PC-3 (cell line): Measurements from ENCODE around the gene MAP3K3. TPM values are rescaled to one million over a fixed set of nuclear protein-coding genes. Genes with fewer than 3 reads are reported as not detected.

Experiments
- ATAC-seq: fragments of 200-7000 bp; cut with Tn5 transposase; 2 replicates; pipeline ENCODE4 v1.9.1; 2020; ENCODE audit warnings: mild to moderate bottlenecking, moderate library complexity
- BruUV-seq: library from RNA; stranded (reverse); fragments of 400-500 nt; replicated peaks from 2 replicates; lab custom pipeline; 2021; lab: Mats Ljungman, UMichigan
- CTCF ChIA-PET: fragments of 300-600 bp; sonication (Branson Sonifier 250); formaldehyde crosslinking; loops from one replicate; lab custom pipeline; 2022; ENCODE audit warnings: antibody characterized with exemption; lab: Charles Lee
- POLR2A ChIA-PET: fragments of 300-600 bp; sonication (Branson Sonifier 250); formaldehyde crosslinking; loops from one replicate; lab custom pipeline; 2022; ENCODE audit warnings: antibody characterized with exemption; ENCODE audit not compliant: unreplicated experiment; lab: Charles Lee
- DNase-seq: peaks from one replicate; pipeline ENCODE4 v3.0.0-alpha.2; 2015
- H2AFZ ChIP-seq: fragments of 300-600 bp; sonication (generic); 2 replicates; pipeline ENCODE4 v1.6.0; 2016; ENCODE audit warnings: antibody characterized with exemption, low read length
- H3F3A ChIP-seq: fragments of 300-600 bp; sonication (generic); one replicate; pipeline ENCODE4 v1.6.0; 2017; ENCODE audit warnings: antibody characterized with exemption, low read length, control low read depth, mild to moderate bottlenecking; ENCODE audit not compliant: unreplicated experiment
- H3K27ac ChIP-seq: fragments of 300-600 bp; sonication (generic); 2 replicates; pipeline ENCODE4 v1.5.1; 2016; ENCODE audit warnings: mild to moderate bottlenecking, low read length
- H3K27me3 ChIP-seq: fragments of 300-600 bp; sonication (generic); 2 replicates; pipeline ENCODE4 v1.6.1; 2016; ENCODE audit warnings: low read length, mixed read lengths
- H3K36me3 ChIP-seq: fragments of 300-600 bp; sonication (generic); 2 replicates; pipeline ENCODE4 v1.6.1; 2016; ENCODE audit warnings: low read depth, mixed run types, low read length, mixed read lengths
- H3K4me1 ChIP-seq: fragments of 300-600 bp; sonication (generic); 2 replicates; pipeline ENCODE4 v1.5.1; 2016; ENCODE audit warnings: low read length; ENCODE audit not compliant: insufficient read depth
- H3K4me2 ChIP-seq: fragments of 300-600 bp; sonication (generic); 2 replicates; pipeline ENCODE4 v1.6.0; 2016; ENCODE audit warnings: low read length
- H3K4me3 ChIP-seq: fragments of 300-600 bp; sonication (generic); 2 replicates; pipeline ENCODE4 v1.5.1; 2016; ENCODE audit warnings: mild to moderate bottlenecking, low read length, mixed read lengths
- H3K79me2 ChIP-seq: fragments of 300-600 bp; sonication (generic); 2 replicates; pipeline ENCODE4 v1.6.1; 2017; ENCODE audit warnings: low read length, mixed read lengths
- H3K9ac ChIP-seq: fragments of 300-600 bp; sonication (generic); 2 replicates; pipeline ENCODE4 v1.6.0; 2016; ENCODE audit warnings: mild to moderate bottlenecking, low read length
- H3K9me2 ChIP-seq: fragments of 300-600 bp; sonication (generic); replicated peaks from 2 replicates; pipeline ENCODE4 v1.6.1; 2016; ENCODE audit warnings: mixed run types, low read length, mixed read lengths
- H3K9me3 ChIP-seq: fragments of 300-600 bp; sonication (generic); 2 replicates; pipeline ENCODE4 v1.6.1; 2016; ENCODE audit warnings: low read length, mixed read lengths
- H4K20me1 ChIP-seq: fragments of 300-600 bp; sonication (generic); 2 replicates; pipeline ENCODE4 v1.6.1; 2016; ENCODE audit warnings: low read length, mixed read lengths
- EZH2 ChIP-seq: fragments of 300-600 bp; sonication (generic); IDR thresholded peaks from one replicate; pipeline ENCODE4 v1.6.1; 2017; ENCODE audit warnings: antibody characterized with exemption, mild to moderate bottlenecking, low read length; ENCODE audit not compliant: unreplicated experiment
- EZH2phosphoT487 ChIP-seq: fragments of 300-600 bp; sonication (generic); IDR thresholded peaks from 2 replicates; pipeline ENCODE4 v1.6.1; 2018; ENCODE audit warnings: mild to moderate bottlenecking, antibody characterized with exemption, low read length, borderline replicate concordance
- intact Hi-C: fragments of 100-400 bp; cut with micrococcal nuclease; formaldehyde crosslinking; loops from 2 replicates; pipeline ENCODE4 v1.9.0; 2023
- total RNA-seq: library from RNA; depleted of rRNA; stranded (reverse); fragments of >200 nt; gene quantifications from 2 replicates; pipeline ENCODE4 v1.2.3, GENCODE V29; 2014
- TF ChIP-seq, protein P1 (sequence below): fragments of 300-600 bp; sonication (generic); conservative IDR thresholded peaks from 2 replicates; pipeline ENCODE4 v1.5.1; 2017; ENCODE audit warnings: antibody characterized with exemption, low read depth, mild to moderate bottlenecking, low read length

MAP3K3 gene
- total RNA-seq, 1 experiment from 2014 or later, result 27.1 TPM

DNA sequence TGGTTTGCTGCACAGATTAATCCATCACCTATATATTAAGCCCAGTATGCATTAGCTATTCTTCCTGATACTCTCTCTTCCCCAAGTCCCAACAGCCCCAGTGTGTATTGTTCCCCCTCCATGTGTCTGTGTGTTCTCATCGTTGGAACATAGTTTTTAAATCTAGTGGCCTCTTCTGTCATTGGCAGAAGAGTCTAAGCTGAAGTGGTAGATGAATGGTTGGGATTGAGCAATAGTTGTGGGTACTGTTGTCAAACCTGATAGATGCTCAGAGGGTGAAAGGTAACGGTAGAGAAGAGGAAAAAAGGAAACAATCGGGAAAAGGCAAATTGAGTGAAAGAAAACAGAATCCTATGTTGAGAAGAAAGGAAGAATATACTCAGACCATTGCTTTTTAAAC lies 29.9 kb downstream of the MAP3K3 start:
- DNase-seq (no peak), ATAC-seq (no peak)
- Histone ChIP-seq H3K27ac (no peak overlapping the region), H3K9me2 (no peaks in the 10 kb centered on the region), H4K20me1 (no peaks in the 10 kb centered on the region), H3K9me3 (no peaks in the 10 kb centered on the region), H3F3A (no peaks in the 10 kb centered on the region), H3K79me2 (no peaks in the 10 kb centered on the region), H2AFZ (no peak overlapping the region), H3K9ac (no peak overlapping the region), H3K36me3 (peaks cover 4% of the 10 kb centered on the region; the same call in 1 of the 2 replicates), H3K4me2 (no peak overlapping the region), H3K4me1 (peaks cover 8% of the 10 kb centered on the region), H3K4me3 (no peak overlapping the region), H3K27me3 (no peaks in the 10 kb centered on the region)
- TF ChIP-seq, protein P1, sequence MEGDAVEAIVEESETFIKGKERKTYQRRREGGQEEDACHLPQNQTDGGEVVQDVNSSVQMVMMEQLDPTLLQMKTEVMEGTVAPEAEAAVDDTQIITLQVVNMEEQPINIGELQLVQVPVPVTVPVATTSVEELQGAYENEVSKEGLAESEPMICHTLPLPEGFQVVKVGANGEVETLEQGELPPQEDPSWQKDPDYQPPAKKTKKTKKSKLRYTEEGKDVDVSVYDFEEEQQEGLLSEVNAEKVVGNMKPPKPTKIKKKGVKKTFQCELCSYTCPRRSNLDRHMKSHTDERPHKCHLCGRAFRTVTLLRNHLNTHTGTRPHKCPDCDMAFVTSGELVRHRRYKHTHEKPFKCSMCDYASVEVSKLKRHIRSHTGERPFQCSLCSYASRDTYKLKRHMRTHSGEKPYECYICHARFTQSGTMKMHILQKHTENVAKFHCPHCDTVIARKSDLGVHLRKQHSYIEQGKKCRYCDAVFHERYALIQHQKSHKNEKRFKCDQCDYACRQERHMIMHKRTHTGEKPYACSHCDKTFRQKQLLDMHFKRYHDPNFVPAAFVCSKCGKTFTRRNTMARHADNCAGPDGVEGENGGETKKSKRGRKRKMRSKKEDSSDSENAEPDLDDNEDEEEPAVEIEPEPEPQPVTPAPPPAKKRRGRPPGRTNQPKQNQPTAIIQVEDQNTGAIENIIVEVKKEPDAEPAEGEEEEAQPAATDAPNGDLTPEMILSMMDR, result no peak
- TF ChIP-seq EZH2 (no peak), EZH2phosphoT487 (no peak)
- POLR2A ChIA-PET, result no interaction called here
- intact Hi-C loops, result no loop called here
- CTCF ChIA-PET, result no interaction called here
- BruUV-seq, result no TSS peak

DNA sequence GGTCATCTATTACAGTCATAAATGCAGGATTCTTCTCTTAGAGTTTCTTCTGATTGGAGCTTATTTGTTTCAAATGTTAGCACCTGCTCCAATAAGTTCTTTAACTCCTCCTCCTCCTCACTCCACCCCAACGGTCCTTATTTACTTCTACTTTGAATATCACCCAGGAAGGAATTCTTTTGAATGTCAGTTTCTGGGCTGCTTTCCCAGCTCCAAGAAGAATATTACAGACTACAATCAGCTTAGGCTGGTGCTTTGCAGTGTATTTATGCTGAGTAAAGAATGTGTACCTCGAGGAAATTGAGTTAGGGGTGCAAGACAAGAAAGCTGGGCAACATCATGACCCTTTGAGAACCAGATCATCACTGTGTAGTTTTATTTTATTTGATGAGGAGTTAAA lies 30.8 kb downstream of the MAP3K3 start:
- no peaks in the 10 kb centered on the region for H3K9me3 ChIP-seq
- no peaks in the 10 kb centered on the region for H3K27me3 ChIP-seq
- no peak overlapping the region for H3K27ac ChIP-seq
- no peaks in the 10 kb centered on the region for H3K79me2 ChIP-seq
- no peak for TF ChIP-seq EZH2phosphoT487
- H3K9me2 ChIP-seq, result no peaks in the 10 kb centered on the region
- peaks cover 4% of the 10 kb centered on the region; the same call in 1 of the 2 replicates for H3K36me3 ChIP-seq
- H3K4me1 ChIP-seq, result no peaks in the 10 kb centered on the region
- ATAC-seq (no peak), DNase-seq (no peak)
- CTCF ChIA-PET, result no interaction called here
- H3F3A ChIP-seq, result no peaks in the 10 kb centered on the region
- POLR2A ChIA-PET, result no interaction called here
- H2AFZ ChIP-seq, result no peak overlapping the region
- no peak overlapping the region for H3K4me3 ChIP-seq
- H4K20me1 ChIP-seq, result no peaks in the 10 kb centered on the region
- TSS peak; percentile 23 for BruUV-seq
- intact Hi-C loops, result no loop called here
- H3K9ac ChIP-seq, result no peak overlapping the region
- H3K4me2 ChIP-seq, result no peak overlapping the region

- Histone ChIP-seq H3K9me2 (no peaks in the 10 kb centered on the region), H3K27me3 (no peaks in the 10 kb centered on the region), H3K4me2 (no peak overlapping the region), H2AFZ (no peak overlapping the region), H3K4me3 (no peak overlapping the region), H3F3A (no peaks in the 10 kb centered on the region), H3K79me2 (no peaks in the 10 kb centered on the region), H3K9ac (no peak overlapping the region), H3K4me1 (no peaks in the 10 kb centered on the region), H3K9me3 (no peaks in the 10 kb centered on the region), H4K20me1 (no peaks in the 10 kb centered on the region), H3K27ac (no peak overlapping the region), H3K36me3 (peaks cover 5% of the 10 kb centered on the region; the same call in 1 of the 2 replicates)
- no peak for TF ChIP-seq EZH2phosphoT487
- TF ChIP-seq, protein P1, result no peak
- no peak for TF ChIP-seq EZH2
- no TSS peak for BruUV-seq
- DNase-seq (no peak), ATAC-seq (no peak)
- intact Hi-C loops, result no loop called here
- POLR2A ChIA-PET, result no interaction called here
- CTCF ChIA-PET, result no interaction called here
Observed at GRCh38 chr17:63657786-63658185, 35.6 kb downstream of the MAP3K3 start.
